ENCODE results near the gene SKAP1.

DNA sequence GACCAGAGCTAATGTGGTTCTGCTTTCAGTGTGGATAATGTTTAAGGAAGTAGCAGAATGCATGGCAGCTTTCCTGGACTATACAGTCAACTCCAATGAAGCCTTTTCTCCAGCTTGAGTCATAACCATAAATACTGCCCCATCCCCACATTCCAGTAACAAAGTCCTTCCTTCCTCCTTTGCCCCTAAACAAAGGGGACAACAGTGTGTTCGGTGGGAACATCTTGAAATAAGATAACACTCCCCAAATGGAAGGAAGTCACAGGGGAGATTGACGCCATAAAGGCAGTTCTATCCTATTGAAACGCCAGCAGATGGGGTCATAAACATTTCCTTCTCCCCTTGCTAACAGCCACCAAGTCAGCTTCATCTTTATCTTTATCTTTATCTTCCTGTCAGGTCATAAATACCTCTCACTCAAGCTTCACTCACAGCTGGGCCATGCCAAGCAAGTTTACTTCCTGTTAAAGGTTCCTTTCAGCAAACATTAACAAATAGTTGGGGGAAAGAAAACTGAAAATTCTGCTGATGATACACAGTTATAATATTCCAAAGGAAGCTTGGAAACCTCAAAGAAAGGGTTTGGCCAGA, 185.8 kb downstream of the SKAP1 start:
- no peak for TF ChIP-seq YY1 (IDR thresholded peaks at IDR 0.05; ENCODE audit: low read depth)
- TF ChIP-seq, protein P1, sequence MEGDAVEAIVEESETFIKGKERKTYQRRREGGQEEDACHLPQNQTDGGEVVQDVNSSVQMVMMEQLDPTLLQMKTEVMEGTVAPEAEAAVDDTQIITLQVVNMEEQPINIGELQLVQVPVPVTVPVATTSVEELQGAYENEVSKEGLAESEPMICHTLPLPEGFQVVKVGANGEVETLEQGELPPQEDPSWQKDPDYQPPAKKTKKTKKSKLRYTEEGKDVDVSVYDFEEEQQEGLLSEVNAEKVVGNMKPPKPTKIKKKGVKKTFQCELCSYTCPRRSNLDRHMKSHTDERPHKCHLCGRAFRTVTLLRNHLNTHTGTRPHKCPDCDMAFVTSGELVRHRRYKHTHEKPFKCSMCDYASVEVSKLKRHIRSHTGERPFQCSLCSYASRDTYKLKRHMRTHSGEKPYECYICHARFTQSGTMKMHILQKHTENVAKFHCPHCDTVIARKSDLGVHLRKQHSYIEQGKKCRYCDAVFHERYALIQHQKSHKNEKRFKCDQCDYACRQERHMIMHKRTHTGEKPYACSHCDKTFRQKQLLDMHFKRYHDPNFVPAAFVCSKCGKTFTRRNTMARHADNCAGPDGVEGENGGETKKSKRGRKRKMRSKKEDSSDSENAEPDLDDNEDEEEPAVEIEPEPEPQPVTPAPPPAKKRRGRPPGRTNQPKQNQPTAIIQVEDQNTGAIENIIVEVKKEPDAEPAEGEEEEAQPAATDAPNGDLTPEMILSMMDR (IDR thresholded peaks at IDR 0.05), result no peak
- TF ChIP-seq EP300 (IDR thresholded peaks at IDR 0.05; ENCODE audit: borderline replicate concordance in 1 of 2, low read depth in 1 of 2, low read length in 1 of 2), result no peak

All from SK-N-SH (cell line).